IMR-90 (cell line): ENCODE data around the gene ADAM12. TPM values are rescaled to one million over a fixed set of nuclear protein-coding genes. Genes with fewer than 3 reads are reported as not detected.
"Not testable (repeated sequence)": the region's sequence is repeated elsewhere in the genome, so short reads cannot be mapped to it uniquely, and the experiment has no call there.

Source experiments
- ATAC-seq: fragments of 200-7000 bp; cut with Tn5 transposase; 2 replicates; pipeline ENCODE4 v1.9.1; 2020; ENCODE audit warnings: low read depth, mild to moderate bottlenecking, moderate library complexity
- BruUV-seq: library from RNA; stranded (reverse); fragments of 400-500 nt; replicated peaks from 2 replicates; lab custom pipeline; 2021; lab: Mats Ljungman, UMichigan
- CTCF ChIA-PET: fragments of 300-600 bp; formaldehyde crosslinking; extraction: SDS; loops from one replicate; lab custom pipeline; 2021; ENCODE audit warnings: antibody characterized with exemption; lab: Yijun Ruan, JAX
- POLR2A ChIA-PET: fragments of 300-600 bp; sonication (Branson Sonifier 250); formaldehyde crosslinking; loops from one replicate; lab custom pipeline; 2022; ENCODE audit warnings: antibody characterized with exemption; ENCODE audit not compliant: unreplicated experiment; lab: Charles Lee
- DNase-seq: peaks from one replicate; pipeline ENCODE4 v3.0.0; 2013
- H2AFZ ChIP-seq: replicated peaks from 2 replicates; pipeline ENCODE3; 2013; ENCODE audit warnings: low read length, mild to moderate bottlenecking; ENCODE audit not compliant: poor library complexity
- H2AK5ac ChIP-seq: 2 replicates; pipeline ENCODE4 v1.6.1; 2013; ENCODE audit warnings: low read depth, low read length, inconsistent platforms
- H2AK9ac ChIP-seq: replicated peaks from 2 replicates; pipeline ENCODE3; 2013; ENCODE audit warnings: mild to moderate bottlenecking, low read depth, low read length, moderate library complexity; ENCODE audit not compliant: poor library complexity
- H2BK120ac ChIP-seq: 2 replicates; pipeline ENCODE4 v1.6.1; 2013; ENCODE audit warnings: low read depth, low read length, inconsistent platforms
- H2BK15ac ChIP-seq: 3 replicates; pipeline ENCODE4 v1.6.1; 2013; ENCODE audit warnings: low read depth, low read length, inconsistent platforms
- H2BK20ac ChIP-seq: 2 replicates; pipeline ENCODE4 v1.6.1; 2013; ENCODE audit warnings: low read depth, mild to moderate bottlenecking, inconsistent platforms, low read length, moderate library complexity
- H2BK5ac ChIP-seq: 2 replicates; pipeline ENCODE4 v1.6.1; 2013; ENCODE audit warnings: mild to moderate bottlenecking, low read depth, low read length, inconsistent platforms; ENCODE audit not compliant: poor library complexity, severe bottlenecking
- H3K14ac ChIP-seq: replicated peaks from 2 replicates; pipeline ENCODE4 v1.6.1; 2013; ENCODE audit warnings: low read depth, low read length, inconsistent platforms
- H3K18ac ChIP-seq: 2 replicates; pipeline ENCODE4 v1.6.1; 2013; ENCODE audit warnings: low read depth, low read length, control low read depth
- H3K23ac ChIP-seq: 2 replicates; pipeline ENCODE4 v1.6.1; 2013; ENCODE audit warnings: low read depth, low read length, inconsistent platforms
- H3K27ac ChIP-seq: 2 replicates; pipeline ENCODE4 v1.5.1; 2013; ENCODE audit warnings: mild to moderate bottlenecking, control low read depth, low read length; ENCODE audit not compliant: insufficient read depth
- H3K27me3 ChIP-seq: 2 replicates; pipeline ENCODE4 v1.6.1; 2013; ENCODE audit warnings: low read length; ENCODE audit not compliant: control insufficient read depth, insufficient read depth
- H3K36me3 ChIP-seq: 2 replicates; pipeline ENCODE4 v1.6.1; 2013; ENCODE audit warnings: low read length, mixed read lengths; ENCODE audit not compliant: control insufficient read depth, insufficient read depth
- H3K4ac ChIP-seq: 2 replicates; pipeline ENCODE4 v1.6.1; 2013; ENCODE audit warnings: low read depth, low read length, inconsistent platforms
- H3K4me1 ChIP-seq: 2 replicates; pipeline ENCODE4 v1.6.1; 2013; ENCODE audit warnings: low read length, mixed read lengths; ENCODE audit not compliant: control insufficient read depth, insufficient read depth
- H3K4me2 ChIP-seq: 2 replicates; pipeline ENCODE4 v1.6.1; 2013; ENCODE audit warnings: low read depth, mild to moderate bottlenecking, control low read depth, low read length, moderate library complexity
- H3K4me3 ChIP-seq: 2 replicates; pipeline ENCODE4 v1.5.1; 2013; ENCODE audit warnings: low read depth, mild to moderate bottlenecking, control low read depth, low read length, moderate library complexity; ENCODE audit not compliant: insufficient read depth
- H3K56ac ChIP-seq: 2 replicates; pipeline ENCODE4 v1.6.1; 2013; ENCODE audit warnings: low read length, inconsistent platforms; ENCODE audit not compliant: insufficient read depth; ENCODE audit errors: extremely low read depth
- H3K79me1 ChIP-seq, 2 experiments: 2 replicates each; pipeline ENCODE4 v1.6.1; 2013; ENCODE audit warnings: low read length in 2 of 2, inconsistent platforms in 1 of 2, low read depth in 1 of 2
- H3K9ac ChIP-seq: 2 replicates; pipeline ENCODE4 v1.6.1; 2013; ENCODE audit warnings: low read depth, low read length, control low read depth
- H3K9me1 ChIP-seq: 2 replicates; pipeline ENCODE4 v1.6.1; 2013; ENCODE audit warnings: low read length, inconsistent platforms; ENCODE audit not compliant: insufficient read depth
- H3K9me3 ChIP-seq: 2 replicates; pipeline ENCODE4 v1.6.1; 2013; ENCODE audit warnings: low read length; ENCODE audit not compliant: control insufficient read depth, insufficient read depth
- H4K20me1 ChIP-seq: 2 replicates; pipeline ENCODE4 v1.6.1; 2013; ENCODE audit warnings: low read length, inconsistent platforms; ENCODE audit not compliant: insufficient read depth
- H4K5ac ChIP-seq: 2 replicates; pipeline ENCODE4 v1.6.1; 2013; ENCODE audit warnings: mild to moderate bottlenecking, low read depth, low read length, control low read depth
- H4K8ac ChIP-seq, 2 experiments: 2 replicates each; pipeline ENCODE4 v1.6.1; 2013; ENCODE audit warnings: low read depth in 2 of 2, low read length in 2 of 2, control low read depth in 1 of 2, inconsistent platforms in 1 of 2
- H4K91ac ChIP-seq: 2 replicates; pipeline ENCODE4 v1.6.1; 2013; ENCODE audit warnings: low read depth, low read length, inconsistent platforms; ENCODE audit not compliant: insufficient read depth
- WGBS, 2 experiments: methylation state at CpG; one replicate each; pipeline versions ENCODE4 v1.1.5 to v1.1.7; 2013; ENCODE audit warnings: missing lambda C conversion rate in 2 of 2; ENCODE audit not compliant: insufficient read length in 1 of 2; ENCODE audit errors: extremely low coverage in 2 of 2; 5-methylcytosine and 5-hydroxymethylcytosine counted together
- dilution Hi-C: fragments of 300-500 bp; cut with HindIII; formaldehyde crosslinking; loops from one replicate; pipeline ENCODE4 v1.14.3; 2018; ENCODE audit warnings: low sequenced_read_pairs; ENCODE audit not compliant: unreplicated experiment
- in situ Hi-C: fragments of 300-500 bp; cut with MboI; formaldehyde crosslinking; loops from 3 replicates; pipeline ENCODE4 v1.14.3; 2019; ENCODE audit warnings: low sequenced_read_pairs, inconsistent platforms, mixed read lengths
- intact Hi-C: fragments of 100-400 bp; cut with micrococcal nuclease; formaldehyde crosslinking; loops from 2 replicates; pipeline ENCODE4 v1.10.0; 2022
- polyA plus RNA-seq, 3 experiments: library from polyadenylated mRNA; depleted of rRNA; stranded (reverse); fragments of >200 nt; gene quantifications; 2 replicates each; pipeline ENCODE4 v1.2.3, GENCODE V29; 2012; ENCODE audit warnings: low replicate concordance in 1 of 3
- total RNA-seq: library from RNA; depleted of rRNA; stranded (reverse); fragments of >200 nt; gene quantifications from 2 replicates; pipeline ENCODE4 v1.2.3, GENCODE V29; 2012

ADAM12 gene
- total and polyA plus RNA-seq, 2 of the 4 experiments (the other 2 are of a cell fraction), result 9.6 to 10.2 TPM

- H3K9ac ChIP-seq, H4K91ac ChIP-seq, H2BK15ac ChIP-seq, H3K23ac ChIP-seq, H3K27ac ChIP-seq, H3K9me3 ChIP-seq, H3K4me2 ChIP-seq, H3K4me1 ChIP-seq, H2AFZ ChIP-seq, dilution Hi-C loops, H2BK5ac ChIP-seq, BruUV-seq, H2BK20ac ChIP-seq, H3K36me3 ChIP-seq, H3K56ac ChIP-seq, H4K20me1 ChIP-seq, H3K9me1 ChIP-seq, DNase-seq, CTCF ChIA-PET, H2AK9ac ChIP-seq, in situ Hi-C loops, H3K79me1 ChIP-seq, H3K4me3 ChIP-seq, H4K8ac ChIP-seq, POLR2A ChIA-PET, H2BK120ac ChIP-seq, H3K14ac ChIP-seq, H2AK5ac ChIP-seq, H3K27me3 ChIP-seq, H3K4ac ChIP-seq, ATAC-seq, H3K18ac ChIP-seq, intact Hi-C loops, H4K5ac ChIP-seq: not testable (repeated sequence)
- WGBS, 2 experiments, result no CpG with 5 or more reads among the region's 2 CpGs
Observed at GRCh38 chr10:126343496-126343895, 44.8 kb downstream of the ADAM12 start.
